A673 (cell line): Measurements from ENCODE around the gene LBR. TPM values are rescaled to one million over a fixed set of nuclear protein-coding genes. Genes with fewer than 3 reads are reported as not detected.

Experiments used
- BruUV-seq: library from RNA; stranded (reverse); fragments of 400-500 nt; replicated peaks from 2 replicates; lab custom pipeline; 2021; lab: Mats Ljungman, UMichigan
- CTCF ChIA-PET: fragments of 300-600 bp; sonication (Branson Sonifier 250); formaldehyde crosslinking; loops from one replicate; lab custom pipeline; 2022; ENCODE audit warnings: antibody characterized with exemption; lab: Charles Lee
- POLR2A ChIA-PET: fragments of 300-600 bp; sonication (Branson Sonifier 250); formaldehyde crosslinking; loops from one replicate; lab custom pipeline; 2022; ENCODE audit warnings: antibody characterized with exemption; ENCODE audit not compliant: low non-redundant PET; lab: Charles Lee
- DNase-seq: peaks from one replicate; pipeline ENCODE4 v3.0.0-alpha.2; 2015; ENCODE audit warnings: low spot score
- H3K27ac ChIP-seq: fragments of 200-600 bp; sonication (generic); 2 replicates; pipeline ENCODE4 v1.5.1; 2016; ENCODE audit warnings: mixed run types, low read depth, mild to moderate bottlenecking, mixed read lengths, antibody characterized with exemption, low read length; ENCODE audit not compliant: poor library complexity, severe bottlenecking
- H3K27me3 ChIP-seq: fragments of 200-600 bp; sonication (generic); replicated peaks from 2 replicates; pipeline ENCODE4 v1.6.1; 2017; ENCODE audit warnings: mixed run types, low read depth, mild to moderate bottlenecking, mixed read lengths, antibody characterized with exemption, low read length; ENCODE audit not compliant: insufficient read depth, poor library complexity
- H3K36me3 ChIP-seq: fragments of 200-600 bp; sonication (generic); 2 replicates; pipeline ENCODE4 v1.6.1; 2016; ENCODE audit warnings: mixed run types, mild to moderate bottlenecking, mixed read lengths, antibody characterized with exemption, low read length; ENCODE audit not compliant: insufficient read depth, poor library complexity, severe bottlenecking
- H3K4me1 ChIP-seq: fragments of 200-600 bp; sonication (generic); 2 replicates; pipeline ENCODE4 v1.6.1; 2017; ENCODE audit warnings: mixed run types, mild to moderate bottlenecking, mixed read lengths, antibody characterized with exemption, low read length; ENCODE audit not compliant: insufficient read depth, poor library complexity, severe bottlenecking
- H3K4me3 ChIP-seq: fragments of 200-600 bp; sonication (generic); 2 replicates; pipeline ENCODE4 v1.5.1; 2016; ENCODE audit warnings: low read depth, mixed run types, mild to moderate bottlenecking, mixed read lengths, low read length; ENCODE audit not compliant: poor library complexity, severe bottlenecking
- H3K9me3 ChIP-seq: fragments of 200-600 bp; sonication (generic); 2 replicates; pipeline ENCODE4 v1.6.1; 2016; ENCODE audit warnings: mixed run types, low read depth, mild to moderate bottlenecking, mixed read lengths, antibody characterized with exemption, low read length; ENCODE audit not compliant: poor library complexity, severe bottlenecking
- CTCF ChIP-seq: fragments of 300-800, 200-600 bp; sonication (generic); conservative IDR thresholded peaks from 2 replicates; pipeline ENCODE4 v1.5.1; 2017; ENCODE audit warnings: low read depth, mild to moderate bottlenecking, antibody characterized with exemption, low read length, moderate library complexity, mixed read lengths
- EZH2 ChIP-seq: fragments of 200-600 bp; sonication (generic); IDR thresholded peaks from 2 replicates; pipeline ENCODE4 v1.6.1; 2017; ENCODE audit warnings: borderline replicate concordance, low read depth, mild to moderate bottlenecking, mixed read lengths, antibody characterized with exemption, low read length; ENCODE audit not compliant: poor library complexity, severe bottlenecking
- intact Hi-C: fragments of 100-400 bp; cut with micrococcal nuclease; formaldehyde crosslinking; loops from one replicate; pipeline ENCODE4 v1.10.0; 2022; ENCODE audit not compliant: unreplicated experiment
- total RNA-seq: library from RNA; stranded (reverse); gene quantifications from 2 replicates; pipeline ENCODE4 v1.2.3, GENCODE V29; 2021

Gene LBR
- total RNA-seq, 1 experiment from 2014 or later, result 147 TPM

GRCh38 chr1:225415307-225415706, 12.5 kb downstream of the LBR start:
- no peak for TF ChIP-seq EZH2
- no peak overlapping the region for H3K27ac ChIP-seq
- H3K4me1 ChIP-seq, result peaks cover 20% of the 10 kb centered on the region
- no TSS peak for BruUV-seq
- no peak overlapping the region for H3K4me3 ChIP-seq
- H3K27me3 ChIP-seq, result no peaks in the 10 kb centered on the region
- peaks cover 94% of the 10 kb centered on the region for H3K36me3 ChIP-seq
- no peak for DNase-seq
- no peaks in the 10 kb centered on the region for H3K9me3 ChIP-seq
- intact Hi-C loops, result no loop called here
- ChIA-PET POLR2A (no interaction called here), CTCF (no interaction called here)

GRCh38 chr1:225413708-225414375, 14.0 kb downstream of the LBR start:
- no peaks in the 10 kb centered on the region for H3K27me3 ChIP-seq
- no peaks in the 10 kb centered on the region for H3K9me3 ChIP-seq
- H3K27ac ChIP-seq, result no peak overlapping the region
- CTCF ChIA-PET, result no interaction called here
- H3K4me1 ChIP-seq, result peaks cover 31% of the 10 kb centered on the region
- POLR2A ChIA-PET, result no interaction called here
- BruUV-seq, result no TSS peak
- 0 out of 2 replicates have a peak, but pooled peaks have one; percentile 16 for TF ChIP-seq CTCF
- TF ChIP-seq EZH2, result no peak
- H3K4me3 ChIP-seq, result no peak overlapping the region
- H3K36me3 ChIP-seq, result peaks cover 94% of the 10 kb centered on the region
- DNase-seq, result no peak
- intact Hi-C loops, result no loop called here

- ChIA-PET CTCF (no interaction called here), POLR2A (no interaction called here)
- no peak overlapping the region for H3K4me3 ChIP-seq
- H3K27me3 ChIP-seq, result no peaks in the 10 kb centered on the region
- peaks cover 40% of the 10 kb centered on the region for H3K4me1 ChIP-seq
- intact Hi-C loops, result no loop called here
- H3K9me3 ChIP-seq, result no peaks in the 10 kb centered on the region
- peaks cover 91% of the 10 kb centered on the region for H3K36me3 ChIP-seq
- BruUV-seq, result no TSS peak
- DNase-seq, result no peak
- TF ChIP-seq CTCF, result no peak
- TF ChIP-seq EZH2, result no peak
- H3K27ac ChIP-seq, result no peak overlapping the region
Measured at GRCh38 chr1:225412803-225413351, 15.0 kb downstream of the LBR start.
